PC-9 (cell line): ENCODE measurements around the gene MAMSTR. TPM values are rescaled to one million over a fixed set of nuclear protein-coding genes. Genes with fewer than 3 reads are reported as not detected.
A peak's percentile ranks its signal among the peaks of the same experiment; 100 is the strongest.

Experiments
- BruUV-seq: library from RNA; stranded (reverse); fragments of 400-500 nt; replicated peaks from 2 replicates; lab custom pipeline; 2021; lab: Mats Ljungman, UMichigan
- CTCF ChIA-PET: fragments of 300-600 bp; sonication (Branson Sonifier 250); formaldehyde crosslinking; loops from one replicate; lab custom pipeline; 2022; ENCODE audit warnings: antibody characterized with exemption; lab: Charles Lee
- POLR2A ChIA-PET: fragments of 300-600 bp; sonication (Branson Sonifier 250); formaldehyde crosslinking; loops from one replicate; lab custom pipeline; 2022; ENCODE audit warnings: antibody characterized with exemption; ENCODE audit not compliant: unreplicated experiment; lab: Charles Lee
- DNase-seq, 2 experiments: peaks; one replicate each; pipeline versions ENCODE4 v3.0.0 to v3.0.0-alpha.2; 2015 to 2022; ENCODE audit warnings: mixed read lengths in 1 of 2
- H2AFZ ChIP-seq: fragments of 200-600 bp; sonication (generic); 2 replicates; pipeline ENCODE4 v1.8.1; 2017; ENCODE audit warnings: antibody characterized with exemption
- H3F3A ChIP-seq: fragments of 200-600 bp; sonication (generic); 2 replicates; pipeline ENCODE4 v1.8.1; 2017; ENCODE audit warnings: antibody characterized with exemption, mild to moderate bottlenecking, low read depth; ENCODE audit not compliant: insufficient read depth
- H3K27ac ChIP-seq: fragments of 200-600 bp; sonication (generic); 2 replicates; pipeline ENCODE4 v1.6.1; 2016; ENCODE audit warnings: mixed run types
- H3K27me3 ChIP-seq: fragments of 200-600 bp; sonication (generic); 2 replicates; pipeline ENCODE4 v1.6.1; 2016; ENCODE audit warnings: low read depth, mixed run types; ENCODE audit not compliant: insufficient read depth
- H3K36me3 ChIP-seq: fragments of 200-600 bp; sonication (generic); 2 replicates; pipeline ENCODE4 v1.6.1; 2016; ENCODE audit warnings: low read depth, mixed run types
- H3K4me1 ChIP-seq: fragments of 200-600 bp; sonication (generic); replicated peaks from 2 replicates; pipeline ENCODE4 v1.6.1; 2016; ENCODE audit warnings: mixed run types; ENCODE audit not compliant: insufficient read depth
- H3K4me2 ChIP-seq: fragments of 200-600 bp; sonication (generic); 2 replicates; pipeline ENCODE4 v1.6.1; 2017; ENCODE audit warnings: mixed run types
- H3K4me3 ChIP-seq: fragments of 200-600 bp; sonication (generic); 2 replicates; pipeline ENCODE4 v1.6.1; 2016; ENCODE audit warnings: mixed run types
- H3K79me2 ChIP-seq: fragments of 200-600 bp; sonication (generic); 2 replicates; pipeline ENCODE4 v1.6.1; 2017; ENCODE audit warnings: low read depth, mixed run types
- H3K9me2 ChIP-seq: fragments of 200-600 bp; sonication (generic); 2 replicates; pipeline ENCODE4 v1.8.1; 2017; ENCODE audit warnings: mild to moderate bottlenecking; ENCODE audit not compliant: insufficient read depth
- H3K9me3 ChIP-seq: fragments of 200-600 bp; sonication (generic); 2 replicates; pipeline ENCODE4 v1.8.1; 2016; ENCODE audit warnings: low read depth; ENCODE audit not compliant: insufficient read depth
- H4K20me1 ChIP-seq: fragments of 200-600 bp; sonication (generic); 2 replicates; pipeline ENCODE4 v1.8.1; 2017; ENCODE audit not compliant: insufficient read depth
- EZH2 ChIP-seq: fragments of 200-600 bp; sonication (generic); IDR thresholded peaks from 2 replicates; pipeline ENCODE4 v1.8.0; 2017; ENCODE audit warnings: antibody characterized with exemption, low read depth
- intact Hi-C: fragments of 100-400 bp; cut with micrococcal nuclease; formaldehyde crosslinking; loops from one replicate; pipeline ENCODE4 v1.10.0; 2022; ENCODE audit not compliant: unreplicated experiment
- total RNA-seq: library from RNA; stranded (reverse); gene quantifications from 2 replicates; pipeline ENCODE4 v1.2.3, GENCODE V29; 2021
- TF ChIP-seq, protein P1 (sequence below): fragments of 200-600 bp; sonication (generic); conservative IDR thresholded peaks from 2 replicates; pipeline ENCODE4 v1.6.1; 2017; ENCODE audit warnings: mixed run types, antibody characterized with exemption, mild to moderate bottlenecking, moderate library complexity

MAMSTR gene
- total RNA-seq, 1 experiment from 2014 or later: 2.6 TPM

DNA sequence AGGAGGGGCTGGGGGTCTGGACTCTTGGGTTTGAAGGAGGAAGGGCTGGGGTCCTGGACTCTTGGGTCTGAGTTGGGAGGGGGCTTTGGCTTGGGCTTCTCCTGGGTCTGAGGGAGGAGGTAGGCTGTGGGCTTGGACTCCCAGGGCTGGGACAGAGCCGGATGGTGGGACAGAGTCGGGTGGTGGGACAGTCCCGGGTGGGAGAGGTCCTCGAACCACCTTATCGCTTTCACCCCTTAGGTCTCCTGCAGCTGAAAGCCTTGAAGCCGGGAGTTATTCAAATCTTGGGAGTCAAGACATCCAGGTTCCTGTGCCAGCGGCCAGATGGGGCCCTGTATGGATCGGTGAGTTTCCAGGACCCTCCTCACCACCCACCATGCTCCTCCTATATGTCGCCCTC is 37.2 kb upstream of the MAMSTR start:
- no peaks in the 10 kb centered on the region for H3K36me3 ChIP-seq
- no peaks in the 10 kb centered on the region for H3K9me2 ChIP-seq
- H4K20me1 ChIP-seq: no peaks in the 10 kb centered on the region
- no peak overlapping the region for H2AFZ ChIP-seq
- peaks cover 45% of the 10 kb centered on the region for H3K4me1 ChIP-seq
- CTCF ChIA-PET: no interaction called here
- no peaks in the 10 kb centered on the region for H3K9me3 ChIP-seq
- H3K4me3 ChIP-seq: no peak overlapping the region
- peaks cover 4% of the 10 kb centered on the region; the same call in 1 of the 2 replicates for H3K27me3 ChIP-seq
- H3F3A ChIP-seq: peaks cover 16% of the 10 kb centered on the region; the same call in 1 of the 2 replicates
- H3K27ac ChIP-seq: no peak overlapping the region
- H3K79me2 ChIP-seq: peaks cover 7% of the 10 kb centered on the region
- DNase-seq: no peak
- intact Hi-C loops: no loop called here
- POLR2A ChIA-PET: no interaction called here
- no peak for TF ChIP-seq EZH2
- TF ChIP-seq, protein P1, sequence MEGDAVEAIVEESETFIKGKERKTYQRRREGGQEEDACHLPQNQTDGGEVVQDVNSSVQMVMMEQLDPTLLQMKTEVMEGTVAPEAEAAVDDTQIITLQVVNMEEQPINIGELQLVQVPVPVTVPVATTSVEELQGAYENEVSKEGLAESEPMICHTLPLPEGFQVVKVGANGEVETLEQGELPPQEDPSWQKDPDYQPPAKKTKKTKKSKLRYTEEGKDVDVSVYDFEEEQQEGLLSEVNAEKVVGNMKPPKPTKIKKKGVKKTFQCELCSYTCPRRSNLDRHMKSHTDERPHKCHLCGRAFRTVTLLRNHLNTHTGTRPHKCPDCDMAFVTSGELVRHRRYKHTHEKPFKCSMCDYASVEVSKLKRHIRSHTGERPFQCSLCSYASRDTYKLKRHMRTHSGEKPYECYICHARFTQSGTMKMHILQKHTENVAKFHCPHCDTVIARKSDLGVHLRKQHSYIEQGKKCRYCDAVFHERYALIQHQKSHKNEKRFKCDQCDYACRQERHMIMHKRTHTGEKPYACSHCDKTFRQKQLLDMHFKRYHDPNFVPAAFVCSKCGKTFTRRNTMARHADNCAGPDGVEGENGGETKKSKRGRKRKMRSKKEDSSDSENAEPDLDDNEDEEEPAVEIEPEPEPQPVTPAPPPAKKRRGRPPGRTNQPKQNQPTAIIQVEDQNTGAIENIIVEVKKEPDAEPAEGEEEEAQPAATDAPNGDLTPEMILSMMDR: no peak
- H3K4me2 ChIP-seq: peak overlapping the region; percentile 10; the same call in 1 of the 2 replicates
- BruUV-seq: no TSS peak

DNA sequence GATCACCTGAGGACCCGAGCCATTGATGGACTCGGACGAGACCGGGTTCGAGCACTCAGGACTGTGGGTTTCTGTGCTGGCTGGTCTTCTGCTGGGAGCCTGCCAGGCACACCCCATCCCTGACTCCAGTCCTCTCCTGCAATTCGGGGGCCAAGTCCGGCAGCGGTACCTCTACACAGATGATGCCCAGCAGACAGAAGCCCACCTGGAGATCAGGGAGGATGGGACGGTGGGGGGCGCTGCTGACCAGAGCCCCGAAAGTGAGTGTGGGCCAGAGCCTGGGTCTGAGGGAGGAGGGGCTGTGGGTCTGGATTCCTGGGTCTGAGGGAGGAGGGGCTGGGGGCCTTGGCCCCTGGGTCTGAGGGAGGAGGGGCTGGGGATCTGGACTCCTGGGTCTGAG is 36.7 kb upstream of the MAMSTR start:
- Histone ChIP-seq H3K27ac (peak overlapping the region; percentile 59; the same call in 1 of the 2 replicates), H3K36me3 (no peaks in the 10 kb centered on the region), H3K9me2 (no peaks in the 10 kb centered on the region), H3K4me2 (peak overlapping the region; percentile 89), H3F3A (peaks cover 16% of the 10 kb centered on the region; the same call in 1 of the 2 replicates), H3K27me3 (no peaks in the 10 kb centered on the region), H3K9me3 (no peaks in the 10 kb centered on the region), H3K4me1 (peaks cover 50% of the 10 kb centered on the region), H3K79me2 (peaks cover 11% of the 10 kb centered on the region), H3K4me3 (no peak overlapping the region), H4K20me1 (no peaks in the 10 kb centered on the region; the same call in 1 of the 2 replicates), H2AFZ (no peak overlapping the region)
- no TSS peak for BruUV-seq
- intact Hi-C loops: no loop called here
- ChIA-PET POLR2A (no interaction called here), CTCF (no interaction called here)
- no peak for DNase-seq
- TF ChIP-seq, protein P1: no peak
- TF ChIP-seq EZH2: no peak

DNA sequence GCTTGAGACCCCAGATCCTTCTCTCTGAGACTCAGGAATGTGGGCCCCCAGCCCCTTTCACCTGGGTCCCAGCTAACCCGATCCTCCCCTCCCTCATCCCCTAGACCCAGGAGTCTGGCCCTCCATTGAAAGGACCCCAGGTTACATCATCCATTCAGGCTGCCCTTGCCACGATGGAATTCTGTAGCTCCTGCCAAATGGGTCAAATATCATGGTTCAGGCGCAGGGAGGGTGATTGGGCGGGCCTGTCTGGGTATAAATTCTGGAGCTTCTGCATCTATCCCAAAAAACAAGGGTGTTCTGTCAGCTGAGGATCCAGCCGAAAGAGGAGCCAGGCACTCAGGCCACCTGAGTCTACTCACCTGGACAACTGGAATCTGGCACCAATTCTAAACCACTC is 36.3 kb upstream of the MAMSTR start:
- peak overlapping the region; percentile 39; the same call in 1 of the 2 replicates for H3K4me3 ChIP-seq
- BruUV-seq: no TSS peak
- no peaks in the 10 kb centered on the region; the same call in 1 of the 2 replicates for H4K20me1 ChIP-seq
- H3K4me2 ChIP-seq: peak overlapping the region; percentile 89
- peaks cover 16% of the 10 kb centered on the region; the same call in 1 of the 2 replicates for H3F3A ChIP-seq
- no peak for DNase-seq
- no peaks in the 10 kb centered on the region for H3K9me2 ChIP-seq
- CTCF ChIA-PET: no interaction called here
- POLR2A ChIA-PET: no interaction called here
- H2AFZ ChIP-seq: no peak overlapping the region
- peak overlapping the region; percentile 59 for H3K27ac ChIP-seq
- H3K79me2 ChIP-seq: peaks cover 16% of the 10 kb centered on the region
- intact Hi-C loops: no loop called here
- H3K27me3 ChIP-seq: no peaks in the 10 kb centered on the region
- H3K9me3 ChIP-seq: no peaks in the 10 kb centered on the region
- 0 out of 2 replicates have a peak, but pooled peaks cover under 1% of the 10 kb centered on the region for H3K36me3 ChIP-seq
- TF ChIP-seq, protein P1: no peak
- no peak for TF ChIP-seq EZH2
- peaks cover 49% of the 10 kb centered on the region for H3K4me1 ChIP-seq
